ENCODE results near the gene CAMK2N2.

DNA sequence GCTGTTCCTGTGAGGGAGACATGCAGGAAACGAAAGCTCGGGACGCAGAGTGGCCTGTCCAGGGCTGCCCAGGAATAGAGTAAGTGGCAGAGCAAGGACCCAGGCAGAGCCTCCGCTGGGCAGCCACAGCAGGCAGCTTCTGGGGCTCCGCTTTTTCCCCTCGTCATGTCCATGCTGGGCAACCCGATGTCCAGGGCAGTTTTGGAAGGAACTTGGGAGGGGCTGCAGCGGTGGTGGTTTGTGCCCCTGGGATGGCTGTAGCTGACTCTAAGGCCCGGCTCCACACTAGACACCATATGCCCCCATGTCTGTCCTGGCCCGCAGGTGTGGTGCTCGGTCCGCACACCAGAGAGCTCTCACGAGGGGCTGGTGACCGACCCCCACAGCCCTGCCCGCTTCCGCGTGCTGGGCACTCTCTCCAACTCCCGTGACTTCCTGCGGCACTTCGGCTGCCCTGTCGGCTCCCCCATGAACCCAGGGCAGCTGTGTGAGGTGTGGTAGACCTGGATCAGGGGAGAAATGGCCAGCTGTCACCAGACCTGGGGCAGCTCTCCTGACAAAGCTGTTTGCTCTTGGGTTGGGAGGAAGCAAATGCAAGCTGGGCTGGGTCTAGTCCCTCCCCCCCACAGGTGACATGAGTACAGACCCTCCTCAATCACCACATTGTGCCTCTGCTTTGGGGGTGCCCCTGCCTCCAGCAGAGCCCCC, 30.5 kb upstream of the CAMK2N2 start:
- TF ChIP-seq, protein P1, sequence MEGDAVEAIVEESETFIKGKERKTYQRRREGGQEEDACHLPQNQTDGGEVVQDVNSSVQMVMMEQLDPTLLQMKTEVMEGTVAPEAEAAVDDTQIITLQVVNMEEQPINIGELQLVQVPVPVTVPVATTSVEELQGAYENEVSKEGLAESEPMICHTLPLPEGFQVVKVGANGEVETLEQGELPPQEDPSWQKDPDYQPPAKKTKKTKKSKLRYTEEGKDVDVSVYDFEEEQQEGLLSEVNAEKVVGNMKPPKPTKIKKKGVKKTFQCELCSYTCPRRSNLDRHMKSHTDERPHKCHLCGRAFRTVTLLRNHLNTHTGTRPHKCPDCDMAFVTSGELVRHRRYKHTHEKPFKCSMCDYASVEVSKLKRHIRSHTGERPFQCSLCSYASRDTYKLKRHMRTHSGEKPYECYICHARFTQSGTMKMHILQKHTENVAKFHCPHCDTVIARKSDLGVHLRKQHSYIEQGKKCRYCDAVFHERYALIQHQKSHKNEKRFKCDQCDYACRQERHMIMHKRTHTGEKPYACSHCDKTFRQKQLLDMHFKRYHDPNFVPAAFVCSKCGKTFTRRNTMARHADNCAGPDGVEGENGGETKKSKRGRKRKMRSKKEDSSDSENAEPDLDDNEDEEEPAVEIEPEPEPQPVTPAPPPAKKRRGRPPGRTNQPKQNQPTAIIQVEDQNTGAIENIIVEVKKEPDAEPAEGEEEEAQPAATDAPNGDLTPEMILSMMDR (IDR thresholded peaks at IDR 0.05; ENCODE audit: low read depth, low read length, poor library complexity, severe bottlenecking): no peak
- TF ChIP-seq EZH2phosphoT487 (IDR thresholded peaks at IDR 0.05; ENCODE audit: borderline replicate concordance, low read length): no peak

Measured in DOHH2 (cell line).